Kidney (tissue), 14 donors: ENCODE measurements around the gene AJAP1. TPM values are rescaled to one million over a fixed set of nuclear protein-coding genes. Genes with fewer than 3 reads are reported as not detected.
"Not testable (repeated sequence)": the region's sequence is repeated elsewhere in the genome, so short reads cannot be mapped to it uniquely, and the experiment has no call there.

ENCODE experiments used
- DNase-seq, 5 donors: peaks; one replicate each; pipeline ENCODE4 v3.0.0-alpha.2; 2013 to 2020
- FAIRE-seq: peaks from 2 replicates; lab custom pipeline; 2012; peaks lifted over from hg19 to GRCh38; lab: Jason Lieb, UNC
- H3K27ac ChIP-seq, 2 donors: one replicate each; pipeline ENCODE4 v1.7.0; 2013; ENCODE audit warnings: low read depth in 2 of 2, low read length in 2 of 2, inconsistent platforms in 1 of 2
- H3K27me3 ChIP-seq: one replicate; pipeline ENCODE4 v1.7.1; 2013; ENCODE audit warnings: low read length, inconsistent platforms; ENCODE audit not compliant: control insufficient read depth, insufficient read depth
- H3K36me3 ChIP-seq, 3 donors: one replicate each; pipeline versions ENCODE4 v1.7.0 to v1.7.1; 2013; ENCODE audit warnings: low read length in 3 of 3, control low read depth in 1 of 3, inconsistent platforms in 1 of 3; ENCODE audit not compliant: insufficient read depth in 3 of 3, control insufficient read depth in 2 of 3
- H3K4me1 ChIP-seq, 3 donors: one replicate each; pipeline versions ENCODE4 v1.7.0 to v1.7.1; 2013; ENCODE audit warnings: low read length in 3 of 3, inconsistent platforms in 1 of 3, low read depth in 1 of 3; ENCODE audit not compliant: control insufficient read depth in 2 of 3, insufficient read depth in 2 of 3
- H3K4me3 ChIP-seq, 3 donors: one replicate each; pipeline versions ENCODE4 v1.7.0 to v1.8.1; 2013; ENCODE audit warnings: low read length in 3 of 3, control low read depth in 1 of 3, inconsistent platforms in 1 of 3
- H3K9ac ChIP-seq, 3 donors: one replicate each; pipeline versions ENCODE4 v1.7.0 to v1.7.1; 2013; ENCODE audit warnings: low read length in 3 of 3, control low read depth in 1 of 3, inconsistent platforms in 1 of 3
- H3K9me3 ChIP-seq, 3 donors: one replicate each; pipeline versions ENCODE4 v1.7.0 to v1.7.1; 2013; ENCODE audit warnings: low read length in 3 of 3, control low read depth in 1 of 3, inconsistent platforms in 1 of 3; ENCODE audit not compliant: control insufficient read depth in 2 of 3, insufficient read depth in 1 of 3
- CTCF ChIP-seq: IDR thresholded peaks from 3 replicates; pipeline ENCODE4 v1.5.1; 2012; ENCODE audit warnings: mild to moderate bottlenecking, moderate library complexity, borderline replicate concordance; ENCODE audit not compliant: insufficient read depth; ENCODE audit errors: extremely low read depth
- intact Hi-C: fragments of 100-400 bp; cut with DNase I; formaldehyde crosslinking; loops from one replicate; pipeline ENCODE4 v1.11.1; 2022
- polyA plus RNA-seq: library from polyadenylated mRNA; stranded (reverse); fragments of 350-450 nt; fragmentation: Illumina TruSeq; extraction: RNeasy Lipid Tissue Mini Kit (QIAGEN cat#74804); gene quantifications from one replicate; pipeline ENCODE4 v1.2.3, GENCODE V29; 2014; ENCODE audit warnings: low read depth, low replicate concordance; ENCODE audit not compliant: insufficient read depth
- total RNA-seq: library from RNA; stranded (reverse); fragmentation: NEBNext Ultra II Directional; extraction: Animal tissue kit (Norgen Biotek cat#: 25700); gene quantifications from one replicate; pipeline ENCODE4 v1.2.1, GENCODE V29; 2021
- donor health status: control.
- donor health status: control.
- donor health status: control.
- donor health status: control.
- donor health status: control.
- donor health status: DM: yes; HTN: yes; CAD: no.
- donor health status: Normal renal cell carcinoma (clear cell type).

Gene AJAP1
- total and polyA plus RNA-seq, 2 donors from 2014 or later = 2.7 to 5.5 TPM

- Histone ChIP-seq H3K27me3 (no peaks in the 10 kb centered on the region), H3K4me1 (no peaks in the 10 kb centered on the region), H3K9ac (no peak overlapping the region), H3K27ac (no peak overlapping the region), H3K4me3 (no peak overlapping the region), H3K9me3 (peaks cover 0 to 5% (median 2%) of the 10 kb centered on the region in 3 donors), H3K36me3 (no peaks in the 10 kb centered on the region)
- DNase-seq (no peak), FAIRE-seq (no peak)
- intact Hi-C loops = no loop called here
- no peak for TF ChIP-seq CTCF
Measured at GRCh38 chr1:4615138-4615470, 39.3 kb upstream of the AJAP1 start.

- no peaks in the 10 kb centered on the region for H3K27me3 ChIP-seq
- H3K4me1 ChIP-seq = no peaks in the 10 kb centered on the region
- no peak overlapping the region for H3K27ac ChIP-seq
- H3K9me3 ChIP-seq = peaks cover 0 to 3% (median 0%) of the 10 kb centered on the region in 3 donors
- no peak overlapping the region for H3K4me3 ChIP-seq
- H3K9ac ChIP-seq = no peak overlapping the region
- TF ChIP-seq CTCF = no peak
- H3K36me3 ChIP-seq = no peaks in the 10 kb centered on the region
- FAIRE-seq (no peak), DNase-seq (peak in 1 of 5 donors; percentile 53)
- intact Hi-C loops = no loop called here
Measured at GRCh38 chr1:4615501-4615900, 38.9 kb upstream of the AJAP1 start.

- DNase-seq = peak in 1 of 5 donors; percentile 66
- Histone ChIP-seq H3K4me1 (no peaks in the 10 kb centered on the region), H3K4me3 (no peak overlapping the region), H3K9ac (no peak overlapping the region), H3K27me3 (no peaks in the 10 kb centered on the region), H3K36me3 (no peaks in the 10 kb centered on the region), H3K9me3 (no peaks in the 10 kb centered on the region), H3K27ac (no peak overlapping the region)
- no peak for FAIRE-seq
- TF ChIP-seq CTCF = no peak
- intact Hi-C loops = no loop called here
Measured at GRCh38 chr1:4616831-4617465, 37.5 kb upstream of the AJAP1 start.

GRCh38 chr1:4617506-4617905 is 36.9 kb upstream of the AJAP1 start:
- H3K4me1 ChIP-seq = no peaks in the 10 kb centered on the region
- no peak for FAIRE-seq
- no peaks in the 10 kb centered on the region for H3K9me3 ChIP-seq
- no peaks in the 10 kb centered on the region for H3K27me3 ChIP-seq
- intact Hi-C loops = no loop called here
- H3K9ac ChIP-seq = no peak overlapping the region
- no peak for TF ChIP-seq CTCF
- H3K27ac ChIP-seq = no peak overlapping the region
- peak in 1 of 5 donors; percentile 68 for DNase-seq
- no peaks in the 10 kb centered on the region for H3K36me3 ChIP-seq
- no peak overlapping the region for H3K4me3 ChIP-seq

GRCh38 chr1:4618827-4619226 is 35.6 kb upstream of the AJAP1 start:
- H3K36me3 ChIP-seq, H3K9me3 ChIP-seq, DNase-seq, H3K27me3 ChIP-seq, H3K4me1 ChIP-seq, H3K9ac ChIP-seq, H3K4me3 ChIP-seq, intact Hi-C loops, H3K27ac ChIP-seq: not testable (repeated sequence)
- FAIRE-seq = peak; percentile 69
